Hepatocyte (in vitro differentiated cells): Measurements from ENCODE around the gene ZNF280D. TPM values are rescaled to one million over a fixed set of nuclear protein-coding genes. Genes with fewer than 3 reads are reported as not detected.
"Not testable (repeated sequence)": the region's sequence is repeated elsewhere in the genome, so short reads cannot be mapped to it uniquely, and the experiment has no call there.

Experiments used
- DNase-seq: peaks from one replicate; pipeline ENCODE4 v3.0.0-alpha.2; 2016; ENCODE audit warnings: low spot score
- H2AFZ ChIP-seq: fragments of 200-600 bp; sonication (generic); 2 replicates; pipeline ENCODE4 v1.6.0; 2016; ENCODE audit warnings: antibody characterized with exemption, mild to moderate bottlenecking
- H3K27ac ChIP-seq: fragments of 200-600 bp; sonication (generic); 2 replicates; pipeline ENCODE4 v1.5.1; 2016; ENCODE audit warnings: mild to moderate bottlenecking
- H3K27me3 ChIP-seq: fragments of 200-600 bp; sonication (generic); 2 replicates; pipeline ENCODE4 v1.6.1; 2016
- H3K36me3 ChIP-seq: fragments of 200-600 bp; sonication (generic); replicated peaks from 2 replicates; pipeline ENCODE4 v1.5.1; 2016; ENCODE audit warnings: low read depth; ENCODE audit not compliant: insufficient read depth
- H3K4me1 ChIP-seq: fragments of 200-600 bp; sonication (generic); 2 replicates; pipeline ENCODE4 v1.5.1; 2016; ENCODE audit warnings: mild to moderate bottlenecking, moderate library complexity; ENCODE audit not compliant: insufficient read depth
- H3K4me2 ChIP-seq: fragments of 200-600 bp; sonication (generic); 2 replicates; pipeline ENCODE4 v1.6.0; 2016
- H3K4me3 ChIP-seq: fragments of 200-600 bp; sonication (generic); 2 replicates; pipeline ENCODE4 v1.5.1; 2016; ENCODE audit warnings: mild to moderate bottlenecking
- H3K79me2 ChIP-seq: fragments of 200-600 bp; sonication (generic); 2 replicates; pipeline ENCODE4 v1.6.0; 2017; ENCODE audit warnings: mild to moderate bottlenecking
- H3K9me2 ChIP-seq: fragments of 200-600 bp; sonication (generic); replicated peaks from 2 replicates; pipeline ENCODE4 v1.6.0; 2017; ENCODE audit warnings: mild to moderate bottlenecking; ENCODE audit not compliant: insufficient read depth
- H3K9me3 ChIP-seq: fragments of 200-600 bp; sonication (generic); 2 replicates; pipeline ENCODE4 v1.5.1; 2016; ENCODE audit warnings: low read depth, mild to moderate bottlenecking
- H4K20me1 ChIP-seq: fragments of 200-600 bp; sonication (generic); 2 replicates; pipeline ENCODE4 v1.6.0; 2016; ENCODE audit warnings: mild to moderate bottlenecking; ENCODE audit not compliant: insufficient read depth, poor library complexity, severe bottlenecking
- EZH2 ChIP-seq: fragments of 200-600 bp; sonication (generic); IDR thresholded peaks from 2 replicates; pipeline ENCODE4 v1.6.1; 2016; ENCODE audit warnings: antibody characterized with exemption, mild to moderate bottlenecking, borderline replicate concordance
- EZH2phosphoT487 ChIP-seq: fragments of 200-600 bp; sonication (generic); IDR thresholded peaks from one replicate; pipeline ENCODE4 v1.6.1; 2018; ENCODE audit warnings: antibody characterized with exemption, mild to moderate bottlenecking, low read depth, moderate library complexity; ENCODE audit not compliant: unreplicated experiment, severe bottlenecking
- WGBS: methylation state at CpG from one replicate; pipeline ENCODE4 v1.1.6; 2016; ENCODE audit warnings: low lambda C conversion rate; ENCODE audit errors: missing lambda C conversion rate; 5-methylcytosine and 5-hydroxymethylcytosine counted together
- polyA plus RNA-seq: library from polyadenylated mRNA; unstranded; fragments of >200 nt; fragmentation: Nextera tagmentation; extraction: Ambion mirVana; gene quantifications from 2 replicates; pipeline ENCODE4 v1.2.1, GENCODE V29; 2016
- total RNA-seq: library from RNA; depleted of rRNA; stranded (reverse); fragments of >200 nt; gene quantifications from 2 replicates; pipeline ENCODE4 v1.2.3, GENCODE V29; 2014
- TF ChIP-seq, protein P1 (sequence below): fragments of 200-600 bp; sonication (generic); IDR thresholded peaks from 2 replicates; pipeline ENCODE4 v1.5.1; 2016; ENCODE audit warnings: antibody characterized with exemption, mild to moderate bottlenecking; ENCODE audit not compliant: poor library complexity

The ZNF280D gene
- total and polyA plus RNA-seq, 2 experiments from 2014 or later, result 0.54 to 0.87 TPM

DNA sequence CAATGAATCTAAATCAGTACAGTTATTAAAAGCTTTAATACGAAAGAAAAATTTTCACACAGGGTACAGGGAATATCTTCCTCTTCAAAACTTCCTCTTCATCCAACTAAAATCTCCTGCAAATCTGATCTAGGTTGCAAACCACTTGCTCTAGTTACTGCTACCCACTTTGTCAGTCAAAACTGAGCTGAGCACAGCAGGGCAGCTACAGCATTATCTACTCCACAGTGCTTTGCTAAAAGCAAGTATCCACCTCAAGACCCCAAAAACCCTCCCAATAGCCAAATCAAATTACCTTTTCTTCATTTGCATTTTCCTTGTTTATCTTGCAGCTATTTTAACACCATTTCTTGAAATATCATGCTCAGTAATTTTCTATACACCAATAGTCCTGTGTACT is 14.7 kb downstream of the ZNF280D start:
- Histone ChIP-seq H3K4me3 (no peak overlapping the region), H3K27ac (no peak overlapping the region), H3K27me3 (no peaks in the 10 kb centered on the region), H2AFZ (no peak overlapping the region), H3K4me1 (no peaks in the 10 kb centered on the region), H4K20me1 (no peaks in the 10 kb centered on the region), H3K79me2 (no peaks in the 10 kb centered on the region), H3K36me3 (no peaks in the 10 kb centered on the region), H3K4me2 (no peak overlapping the region), H3K9me3 (no peaks in the 10 kb centered on the region), H3K9me2 (no peaks in the 10 kb centered on the region)
- TF ChIP-seq EZH2 (no peak), EZH2phosphoT487 (no peak)
- TF ChIP-seq, protein P1, sequence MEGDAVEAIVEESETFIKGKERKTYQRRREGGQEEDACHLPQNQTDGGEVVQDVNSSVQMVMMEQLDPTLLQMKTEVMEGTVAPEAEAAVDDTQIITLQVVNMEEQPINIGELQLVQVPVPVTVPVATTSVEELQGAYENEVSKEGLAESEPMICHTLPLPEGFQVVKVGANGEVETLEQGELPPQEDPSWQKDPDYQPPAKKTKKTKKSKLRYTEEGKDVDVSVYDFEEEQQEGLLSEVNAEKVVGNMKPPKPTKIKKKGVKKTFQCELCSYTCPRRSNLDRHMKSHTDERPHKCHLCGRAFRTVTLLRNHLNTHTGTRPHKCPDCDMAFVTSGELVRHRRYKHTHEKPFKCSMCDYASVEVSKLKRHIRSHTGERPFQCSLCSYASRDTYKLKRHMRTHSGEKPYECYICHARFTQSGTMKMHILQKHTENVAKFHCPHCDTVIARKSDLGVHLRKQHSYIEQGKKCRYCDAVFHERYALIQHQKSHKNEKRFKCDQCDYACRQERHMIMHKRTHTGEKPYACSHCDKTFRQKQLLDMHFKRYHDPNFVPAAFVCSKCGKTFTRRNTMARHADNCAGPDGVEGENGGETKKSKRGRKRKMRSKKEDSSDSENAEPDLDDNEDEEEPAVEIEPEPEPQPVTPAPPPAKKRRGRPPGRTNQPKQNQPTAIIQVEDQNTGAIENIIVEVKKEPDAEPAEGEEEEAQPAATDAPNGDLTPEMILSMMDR, result no peak
- WGBS, result 87% methylated on average over 1 of the region's 1 CpG
- no peak for DNase-seq

DNA sequence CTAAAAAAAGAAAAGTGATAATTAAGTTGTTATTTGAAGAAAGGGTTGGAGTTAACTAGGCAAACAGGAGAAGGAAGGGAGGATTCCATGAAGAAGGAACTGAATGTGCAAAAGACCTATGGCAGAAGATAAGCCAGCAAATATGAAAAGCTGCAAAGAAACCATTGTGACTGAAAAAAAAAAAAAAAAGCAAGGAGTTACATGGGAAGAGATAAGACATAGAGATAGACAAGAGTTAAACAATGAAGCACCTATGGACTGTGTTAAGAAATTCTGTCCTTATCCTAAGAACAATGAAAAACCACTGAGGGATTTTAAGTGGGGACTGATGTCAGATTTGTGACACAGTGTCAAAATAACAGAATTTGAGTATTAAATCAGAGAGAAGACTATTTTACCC is 17.0 kb downstream of the ZNF280D start:
- DNase-seq, result no peak
- no peak for TF ChIP-seq EZH2phosphoT487
- no peak for TF ChIP-seq EZH2
- TF ChIP-seq, protein P1, result no peak
- no peak overlapping the region for H3K4me2 ChIP-seq
- no peak overlapping the region for H3K27ac ChIP-seq
- no peaks in the 10 kb centered on the region for H3K9me2 ChIP-seq
- no peaks in the 10 kb centered on the region for H3K9me3 ChIP-seq
- no peak overlapping the region for H3K4me3 ChIP-seq
- no peaks in the 10 kb centered on the region for H3K4me1 ChIP-seq
- no peaks in the 10 kb centered on the region for H3K36me3 ChIP-seq
- H4K20me1 ChIP-seq, result no peaks in the 10 kb centered on the region
- no peaks in the 10 kb centered on the region for H3K79me2 ChIP-seq
- H3K27me3 ChIP-seq, result no peaks in the 10 kb centered on the region
- no peak overlapping the region for H2AFZ ChIP-seq

DNA sequence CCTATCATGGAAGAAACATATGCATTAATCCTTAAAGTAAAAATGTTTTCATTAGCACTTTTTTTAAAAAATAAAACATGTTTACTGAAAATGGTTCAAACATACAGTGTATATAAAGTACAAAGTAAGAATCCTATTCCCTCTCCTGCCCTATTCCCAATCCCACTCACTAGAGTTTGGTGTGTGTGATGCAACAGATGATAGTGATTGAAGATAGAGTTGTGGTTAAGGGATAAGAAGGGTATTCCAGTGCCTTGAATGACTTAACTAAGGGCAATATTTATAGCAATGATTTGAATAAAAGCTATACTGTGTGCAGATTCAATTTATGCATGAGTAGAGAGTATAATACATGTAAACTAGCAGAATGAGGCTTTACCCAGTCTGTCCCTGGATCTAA is 18.1 kb downstream of the ZNF280D start:
- no peaks in the 10 kb centered on the region for H4K20me1 ChIP-seq
- H3K9me3 ChIP-seq, result no peaks in the 10 kb centered on the region
- H3K27ac ChIP-seq, result no peak overlapping the region
- H3K79me2 ChIP-seq, result no peaks in the 10 kb centered on the region
- DNase-seq, result no peak
- no peaks in the 10 kb centered on the region for H3K36me3 ChIP-seq
- no peaks in the 10 kb centered on the region for H3K27me3 ChIP-seq
- no peak overlapping the region for H3K4me2 ChIP-seq
- no peak overlapping the region for H3K4me3 ChIP-seq
- TF ChIP-seq EZH2phosphoT487 (no peak), EZH2 (no peak)
- TF ChIP-seq, protein P1, result no peak
- H3K9me2 ChIP-seq, result no peaks in the 10 kb centered on the region
- no peaks in the 10 kb centered on the region for H3K4me1 ChIP-seq
- H2AFZ ChIP-seq, result no peak overlapping the region

DNA sequence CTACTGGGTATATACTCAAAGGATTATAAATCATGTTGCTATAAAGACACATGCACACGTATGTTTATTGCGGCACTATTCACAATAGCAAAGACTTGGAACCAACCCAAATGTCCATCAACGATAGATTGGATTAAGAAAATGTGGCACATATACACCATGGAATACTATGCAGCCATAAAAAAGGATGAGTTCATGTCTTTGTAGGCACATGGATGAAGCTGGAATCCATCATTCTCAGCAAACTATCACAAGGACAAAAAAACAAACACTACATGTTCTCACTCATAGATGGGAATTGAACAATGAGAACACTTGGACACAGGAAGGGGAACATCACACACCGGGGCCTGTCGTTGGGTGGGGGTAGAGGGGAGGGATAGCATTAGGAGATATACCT is 23.8 kb downstream of the ZNF280D start:
- not testable (repeated sequence) for H4K20me1 ChIP-seq, H3K9me3 ChIP-seq, H3K9me2 ChIP-seq, H3K4me3 ChIP-seq, H3K79me2 ChIP-seq, H3K27ac ChIP-seq, H2AFZ ChIP-seq, H3K4me2 ChIP-seq, H3K4me1 ChIP-seq, H3K27me3 ChIP-seq, DNase-seq, H3K36me3 ChIP-seq
- WGBS, result 93% methylated on average over 5 of the region's 5 CpGs
